ENCODE results near the gene ZNF799.
"Not testable (repeated sequence)": the region's sequence is repeated elsewhere in the genome, so short reads cannot be mapped to it uniquely, and the experiment has no call there.

Gene ZNF799

DNA sequence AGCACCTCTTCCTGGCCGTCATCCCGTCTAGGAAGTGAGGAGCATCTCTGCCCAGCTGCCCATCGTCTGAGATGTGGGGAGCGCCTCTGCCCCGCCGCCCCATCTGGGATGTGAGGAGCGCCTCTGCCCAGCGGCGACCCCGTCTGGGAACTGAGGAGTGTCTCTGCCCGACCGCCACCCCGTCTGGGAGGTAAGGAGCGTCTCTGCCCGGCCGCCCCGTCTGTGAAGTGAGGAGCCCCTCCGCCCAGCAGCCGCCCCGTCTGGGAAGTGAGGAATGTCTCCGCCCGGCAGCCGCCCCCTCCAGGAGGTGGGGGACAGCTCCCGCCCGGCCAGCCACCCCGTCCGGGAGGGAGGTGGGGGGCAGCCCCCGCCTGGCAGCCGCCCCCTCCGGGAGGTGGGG, 38.8 kb downstream of the ZNF799 start:
- not testable (repeated sequence) for DNase-seq

DNA sequence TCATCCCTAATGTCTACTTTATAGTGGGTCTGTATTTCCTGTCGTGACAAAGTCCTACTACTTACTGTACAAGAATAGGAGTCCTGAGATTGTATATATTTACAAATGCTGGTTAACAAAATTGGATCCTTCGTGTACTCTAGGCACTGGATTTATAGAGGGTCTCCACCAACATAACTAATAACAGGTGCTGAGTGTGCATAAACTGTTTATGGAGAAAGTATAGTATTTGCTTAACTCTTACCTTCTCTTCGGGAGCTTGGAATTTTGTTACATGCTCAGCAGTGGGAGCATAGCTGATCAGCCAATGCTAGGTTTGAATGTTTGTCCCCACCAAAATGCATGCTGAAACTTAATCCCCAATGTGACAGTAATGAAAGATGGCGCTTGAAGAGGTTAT, 47.7 kb downstream of the ZNF799 start:
- no peak for DNase-seq

DNA sequence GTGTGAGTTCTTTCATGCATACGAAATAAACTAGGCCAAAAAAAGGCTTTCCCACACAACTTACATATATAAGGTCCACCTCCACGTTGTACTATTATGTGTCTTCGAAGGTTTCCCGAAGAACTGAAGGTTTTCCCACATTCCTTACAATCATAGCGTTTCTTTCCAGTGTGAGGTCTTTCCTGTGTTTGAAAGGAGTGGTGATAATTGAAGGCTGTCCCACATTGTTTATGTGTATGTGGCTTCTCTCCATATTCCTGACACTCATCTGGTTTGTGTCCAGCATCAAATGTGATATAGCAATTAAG, 50.2 kb downstream of the ZNF799 start:
- no peak for DNase-seq

DNA sequence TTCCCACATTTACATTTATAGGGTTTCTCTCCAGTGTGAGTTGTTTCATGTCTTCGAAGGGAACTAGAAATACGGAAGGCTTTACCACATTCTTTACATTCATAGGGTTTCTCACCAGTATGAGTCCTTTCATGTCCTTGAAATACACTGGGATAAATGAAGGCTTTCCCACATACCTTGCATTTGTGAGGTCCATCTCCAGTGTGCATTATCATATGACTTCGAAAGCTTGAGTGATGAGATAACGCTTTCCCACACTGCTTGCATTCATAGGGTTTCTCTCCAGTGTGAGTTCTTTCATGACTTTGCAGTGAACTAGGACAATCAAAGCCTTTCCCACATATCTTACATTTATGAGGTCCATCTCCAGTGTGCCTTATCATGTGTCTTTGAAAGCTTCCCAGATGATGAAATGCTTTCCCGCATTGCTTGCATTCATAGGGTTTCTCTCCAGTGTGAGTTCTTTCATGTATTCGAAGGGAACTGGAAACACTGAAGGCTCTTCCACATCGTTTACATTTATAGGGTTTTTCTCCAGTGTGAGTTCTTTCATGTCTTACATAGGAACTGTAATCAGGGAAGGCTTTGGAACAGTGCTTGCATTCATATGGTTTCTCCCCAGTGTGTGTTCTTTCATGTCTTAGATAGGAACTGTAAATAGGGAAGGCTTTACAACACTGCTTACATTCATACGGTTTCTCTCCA, 50.7 kb downstream of the ZNF799 start:
- no peak for DNase-seq

DNA sequence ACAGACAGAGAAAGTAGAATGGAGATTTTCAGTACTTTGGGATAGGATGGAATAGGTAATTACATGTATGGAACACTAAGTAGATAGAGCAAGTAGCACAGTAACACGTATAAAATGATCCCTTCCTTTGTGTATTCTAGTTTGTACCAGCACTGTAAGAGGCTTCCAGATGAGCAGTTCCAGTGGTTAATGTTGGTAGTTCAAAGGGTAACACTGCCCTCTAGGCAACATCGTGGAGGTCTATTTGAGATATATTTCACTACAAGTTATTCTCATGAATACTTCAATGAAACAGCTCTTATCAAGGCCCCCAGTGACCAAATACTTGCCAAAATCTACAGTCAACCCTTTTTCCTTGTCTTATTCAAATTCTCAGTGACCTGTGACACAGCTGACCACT, 54.2 kb downstream of the ZNF799 start:
- no peak for DNase-seq

DNA sequence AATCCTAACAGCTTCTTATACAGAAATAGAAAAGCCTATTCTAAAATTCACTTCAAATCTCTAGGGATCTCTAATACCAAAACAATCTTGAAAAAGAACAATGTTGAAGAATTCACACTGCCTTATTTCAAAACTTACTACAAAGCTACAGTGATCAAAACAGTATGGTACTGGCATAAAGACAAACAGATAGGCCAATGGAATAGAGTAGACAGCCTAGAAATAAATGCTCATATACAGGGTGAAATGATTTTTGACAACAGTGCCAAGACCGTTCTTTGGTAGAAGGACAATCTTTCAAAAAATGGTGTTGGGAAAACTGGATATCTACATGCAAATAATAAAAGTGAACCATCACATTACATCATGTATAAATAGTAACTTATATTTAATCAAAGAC, 55.9 kb downstream of the ZNF799 start:
- DNase-seq = no peak

All from NCI-H510A (cell line).